Tibial nerve (tissue), 4 donors: ENCODE results near the gene KCNK4. TPM values are rescaled to one million over a fixed set of nuclear protein-coding genes. Genes with fewer than 3 reads are reported as not detected.
A peak's percentile ranks its signal among the peaks of the same experiment; 100 is the strongest.

Experiments
- DNase-seq, 2 donors: peaks; one replicate each; pipeline ENCODE4 v3.0.0-alpha.2; 2019; ENCODE audit warnings: low spot score in 2 of 2
- H3K27ac ChIP-seq, 4 donors: fragments of 200-600 bp; sonication (generic) in 3 of 4; one replicate each; pipeline ENCODE4 v1.5.1; 2017 to 2019; ENCODE audit warnings: mild to moderate bottlenecking in 1 of 4
- H3K27me3 ChIP-seq, 2 donors: fragments of 200-600 bp; sonication (generic) in 1 of 2; one replicate each; pipeline versions ENCODE4 v1.5.1 to v1.6.0; 2017 to 2019
- H3K36me3 ChIP-seq, 3 donors: fragments of 200-600 bp; sonication (generic); one replicate each; pipeline ENCODE4 v1.5.1; 2018 to 2019
- H3K4me1 ChIP-seq, 4 donors: fragments of 200-600 bp; sonication (generic) in 3 of 4; one replicate each; pipeline ENCODE4 v1.5.1; 2017 to 2019
- H3K4me3 ChIP-seq, 4 donors: fragments of 200-600 bp; sonication (generic) in 3 of 4; one replicate each; pipeline ENCODE4 v1.5.1; 2017 to 2019; ENCODE audit warnings: mild to moderate bottlenecking in 1 of 4, moderate library complexity in 1 of 4
- H3K9me3 ChIP-seq, 4 donors: fragments of 200-600 bp; sonication (generic) in 3 of 4; one replicate each; pipeline ENCODE4 v1.5.1; 2017 to 2019
- CTCF ChIP-seq, 5 experiments: fragments of 200-600 bp in 3 of 5; fragments of 450-650 bp in 2 of 5; sonication (generic) in 3 of 5; IDR thresholded peaks; one replicate each; pipeline ENCODE4 v1.5.1; 2016 to 2019; ENCODE audit warnings: antibody characterized with exemption in 5 of 5, mild to moderate bottlenecking in 3 of 5, moderate library complexity in 2 of 5
- EP300 ChIP-seq, 2 donors: sonication (generic); formaldehyde crosslinking; IDR thresholded peaks; one replicate each; pipeline ENCODE4 v1.6.1; 2017; ENCODE audit warnings: antibody characterized with exemption in 2 of 2, mild to moderate bottlenecking in 1 of 2
- POLR2A ChIP-seq, 2 donors: fragments of 450-650 bp; IDR thresholded peaks; one replicate each; pipeline ENCODE4 v1.6.1; 2017; ENCODE audit warnings: antibody characterized with exemption in 2 of 2, mild to moderate bottlenecking in 2 of 2, moderate library complexity in 2 of 2
- WGBS, 2 donors: methylation state at CpG; one replicate each; pipeline ENCODE4 v1.1.5; 2018; 5-methylcytosine and 5-hydroxymethylcytosine counted together
- total RNA-seq, 4 donors: library from RNA; depleted of rRNA; stranded (reverse); fragments of >200 nt; gene quantifications; one replicate each; pipeline ENCODE4 v1.1.0, GENCODE V29; 2016

KCNK4 gene
- total RNA-seq, 4 donors from 2014 or later = 1.2 TPM; not detected in 3

GRCh38 chr11:64303109-64304031, 12.3 kb downstream of the KCNK4 start:
- Histone ChIP-seq H3K27ac (peak overlapping the region in 1 of 4 donors; percentile 88), H3K9me3 (no peaks in the 10 kb centered on the region), H3K27me3 (peaks cover 2 to 56% of the 10 kb centered on the region in 2 donors), H3K4me3 (no peak overlapping the region), H3K36me3 (peaks cover 0 to 7% (median 0%) of the 10 kb centered on the region in 3 donors), H3K4me1 (peaks cover 0 to 54% (median 32%) of the 10 kb centered on the region in 4 donors)
- TF ChIP-seq CTCF (IDR thresholded peaks at IDR 0.05) (no peak), POLR2A (IDR thresholded peaks at IDR 0.05) (no peak), EP300 (IDR thresholded peaks at IDR 0.05) (no peak)
- DNase-seq = no peak
- WGBS, 2 donors = 78 to 87% methylated on average over 10 to 13 of the region's 13 CpGs

GRCh38 chr11:64304032-64304315, 12.9 kb downstream of the KCNK4 start:
- H3K27me3 ChIP-seq = peaks cover 2 to 50% of the 10 kb centered on the region in 2 donors
- H3K4me1 ChIP-seq = peaks cover 0 to 52% (median 32%) of the 10 kb centered on the region in 4 donors
- no peaks in the 10 kb centered on the region for H3K9me3 ChIP-seq
- H3K27ac ChIP-seq = peak overlapping the region; percentile 55 to 92 (median 85)
- H3K4me3 ChIP-seq = peak overlapping the region in 3 of 4 donors; percentile 68 to 85 (median 76)
- TF ChIP-seq EP300 (IDR thresholded peaks at IDR 0.05) = no peak
- TF ChIP-seq CTCF (IDR thresholded peaks at IDR 0.05) = no peak
- TF ChIP-seq POLR2A (IDR thresholded peaks at IDR 0.05) = no peak
- peaks cover 0 to 9% (median 0%) of the 10 kb centered on the region in 3 donors for H3K36me3 ChIP-seq
- 51 to 54% methylated on average over 5 of the region's 5 CpGs for whole genome bisulfite sequencing, 2 donors
- no peak for DNase-seq

- Histone ChIP-seq H3K4me1 (peaks cover 0 to 47% (median 27%) of the 10 kb centered on the region in 4 donors), H3K27me3 (peaks cover 0 to 45% of the 10 kb centered on the region in 2 donors), H3K4me3 (peak overlapping the region; percentile 55 to 85 (median 72)), H3K27ac (peak overlapping the region; percentile 55 to 92 (median 85)), H3K9me3 (no peaks in the 10 kb centered on the region), H3K36me3 (peaks cover 0 to 10% (median 0%) of the 10 kb centered on the region in 3 donors)
- WGBS, 2 donors = 1% methylated on average over 38 to 40 of the region's 46 CpGs
- TF ChIP-seq CTCF (IDR thresholded peaks at IDR 0.05) = peak; percentile 81 to 93 (median 84)
- peak in 1 of 2 donors; percentile 31 for TF ChIP-seq EP300 (IDR thresholded peaks at IDR 0.05)
- no peak for TF ChIP-seq POLR2A (IDR thresholded peaks at IDR 0.05)
- peak; percentile 87 to 94 for DNase-seq
Observed at GRCh38 chr11:64304316-64305072, 13.4 kb downstream of the KCNK4 start.

GRCh38 chr11:64305075-64305690, 14.1 kb downstream of the KCNK4 start, which contains the start of gene ESRRA:
Gene ESRRA, plus strand, starts transcription at chr11:64305524. Its CDS starts 1,656 bp downstream, at chr11:64307180.
- TF ChIP-seq POLR2A (IDR thresholded peaks at IDR 0.05) (peak in 1 of 2 donors; percentile 49), EP300 (IDR thresholded peaks at IDR 0.05) (peak in 1 of 2 donors; percentile 68), CTCF (IDR thresholded peaks at IDR 0.05) (no peak)
- Histone ChIP-seq H3K4me1 (peaks cover 0 to 40% (median 20%) of the 10 kb centered on the region in 4 donors), H3K4me3 (peak within 1 kb of the TSS; percentile 55 to 85 (median 72)), H3K36me3 (peaks cover 0 to 10% (median 0%) of the 10 kb centered on the region in 3 donors), H3K27me3 (peaks cover 0 to 38% of the 10 kb centered on the region in 2 donors), H3K9me3 (no peaks in the 10 kb centered on the region), H3K27ac (peak within 1 kb of the TSS; percentile 55 to 92 (median 85))
- WGBS, 2 donors = 1% methylated on average over 38 to 43 of the region's 81 CpGs
- DNase-seq = peak; percentile 100
